A172 (cell line): ENCODE data around the gene PTPRH. TPM values are rescaled to one million over a fixed set of nuclear protein-coding genes. Genes with fewer than 3 reads are reported as not detected.

Source experiments
- DNase-seq: peaks from one replicate; pipeline ENCODE4 v3.0.0-alpha.2; 2015; ENCODE audit warnings: low spot score
- total RNA-seq: library from RNA; depleted of rRNA; stranded (reverse); fragments of >200 nt; shearing (Covaris generic); gene quantifications from 2 replicates; pipeline ENCODE4 v1.2.3, GENCODE V29; 2014; rRNA removed

The PTPRH gene
- total RNA-seq, 1 experiment from 2014 or later, result 18.4 TPM

- no peak for DNase-seq
These were observed 76.7 kb downstream of the PTPRH start for GRCh38 chr19:55132453-55133129.

GRCh38 chr19:55131421-55131820, 77.9 kb downstream of the PTPRH start:
- no peak for DNase-seq

Other genes with a start within 250 kb of the PTPRH start
- not detected in 2 replicates for gene NLRP2, start 243.1 kb downstream of the PTPRH start, total RNA-seq
- 0.07 and 0.48 TPM in 2 replicates for gene GP6, start 171.2 kb downstream of the PTPRH start, total RNA-seq
- gene RDH13, start 146.4 kb downstream of the PTPRH start, total RNA-seq, result 10.0 and 11.2 TPM in 2 replicates
- 4.0 and 9.8 TPM in 2 replicates for gene EPS8L1, start 133.6 kb downstream of the PTPRH start, total RNA-seq
- 85.7 and 87.4 TPM in 2 replicates for gene PPP1R12C, start 91.9 kb downstream of the PTPRH start, total RNA-seq
- gene TNNT1, start 60.3 kb downstream of the PTPRH start, total RNA-seq, result 467 and 500 TPM in 2 replicates
- 0.77 TPM in 1 of 2 replicates, not detected in the other for gene TNNI3, start 51.8 kb downstream of the PTPRH start, total RNA-seq
- gene DNAAF3, start 42.9 kb downstream of the PTPRH start, total RNA-seq, result 10.6 and 15.6 TPM in 2 replicates
- gene SYT5, start 29.2 kb downstream of the PTPRH start, total RNA-seq, result 0.09 and 1.8 TPM in 2 replicates
- 1.6 and 3.4 TPM in 2 replicates for gene TMEM86B, start 19.3 kb upstream of the PTPRH start, total RNA-seq
- gene PPP6R1, start 49.5 kb upstream of the PTPRH start, total RNA-seq, result 73.6 and 80.1 TPM in 2 replicates
- 88.0 and 108 TPM in 2 replicates for gene HSPBP1, start 70.6 kb upstream of the PTPRH start, total RNA-seq
- gene BRSK1, start 74.5 kb upstream of the PTPRH start, total RNA-seq, result 11.6 and 12.8 TPM in 2 replicates
- gene TMEM150B, start 115.8 kb upstream of the PTPRH start, total RNA-seq, result not detected in 2 replicates
- 19.1 and 19.8 TPM in 2 replicates for gene KMT5C, start 130.4 kb upstream of the PTPRH start, total RNA-seq
- gene COX6B2, start 145.2 kb upstream of the PTPRH start, total RNA-seq, result 0.28 TPM in 1 of 2 replicates, not detected in the other
- not detected in 2 replicates for gene GARIN5B, start 153.8 kb upstream of the PTPRH start, total RNA-seq
- gene IL11, start 161.0 kb upstream of the PTPRH start, total RNA-seq, result 8.4 and 9.4 TPM in 2 replicates
- not detected in 2 replicates for gene TMEM190, start 167.3 kb upstream of the PTPRH start, total RNA-seq
- gene TMEM238, start 174.8 kb upstream of the PTPRH start, total RNA-seq, result 1.2 TPM in 1 of 2 replicates, not detected in the other
- gene RPL28, start 176.4 kb upstream of the PTPRH start, total RNA-seq, result 453 and 647 TPM in 2 replicates
- gene UBE2S, start 198.3 kb upstream of the PTPRH start, total RNA-seq, result 272 and 464 TPM in 2 replicates
- not detected in 2 replicates for gene SHISA7, start 233.8 kb upstream of the PTPRH start, total RNA-seq